ENCODE measurements around the gene FXYD6.

FXYD6 gene

GRCh38 chr11:117790279-117790678 is 86.2 kb downstream of the FXYD6 start:
- DNase-seq = no peak

DNA sequence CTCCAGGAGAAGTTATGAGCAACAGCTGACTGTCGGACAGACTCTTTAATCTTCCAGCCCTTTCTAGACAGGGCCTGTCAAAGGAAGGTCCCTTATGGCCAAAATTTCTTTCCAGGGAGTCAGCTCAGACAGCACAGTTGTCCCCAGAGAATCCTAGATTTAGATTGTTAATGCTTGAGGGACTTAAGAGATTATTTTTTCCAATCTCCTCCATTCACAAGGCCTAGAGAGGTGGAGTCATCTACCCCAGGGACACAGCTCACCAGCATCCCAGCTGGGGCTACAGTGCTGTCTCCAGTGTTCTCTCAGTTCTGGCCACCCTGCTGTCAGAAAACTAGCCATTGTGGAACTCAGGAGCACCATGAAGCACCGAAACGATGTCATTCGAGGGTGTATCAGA is 87.2 kb downstream of the FXYD6 start:
- DNase-seq = no peak

Measured in CD4-positive, alpha-beta T cell treated with Interleukin-17A for 4 hours (primary cell).